Stimulated activated CD4-positive, alpha-beta T cell treated with anti-CD3 and anti-CD28 coated beads, Interleukin-4, amount 100 ng/mL, for 1 hour (primary cell): ENCODE measurements around the gene PPP6R2.
"Not testable (repeated sequence)": the region's sequence is repeated elsewhere in the genome, so short reads cannot be mapped to it uniquely, and the experiment has no call there.

Experiments
- DNase-seq: peaks from one replicate; pipeline ENCODE4 v3.0.0-alpha.2; 2020

The PPP6R2 gene

GRCh38 chr22:50406416-50407170 is 63.5 kb downstream of the PPP6R2 start:
- DNase-seq = no peak

DNA sequence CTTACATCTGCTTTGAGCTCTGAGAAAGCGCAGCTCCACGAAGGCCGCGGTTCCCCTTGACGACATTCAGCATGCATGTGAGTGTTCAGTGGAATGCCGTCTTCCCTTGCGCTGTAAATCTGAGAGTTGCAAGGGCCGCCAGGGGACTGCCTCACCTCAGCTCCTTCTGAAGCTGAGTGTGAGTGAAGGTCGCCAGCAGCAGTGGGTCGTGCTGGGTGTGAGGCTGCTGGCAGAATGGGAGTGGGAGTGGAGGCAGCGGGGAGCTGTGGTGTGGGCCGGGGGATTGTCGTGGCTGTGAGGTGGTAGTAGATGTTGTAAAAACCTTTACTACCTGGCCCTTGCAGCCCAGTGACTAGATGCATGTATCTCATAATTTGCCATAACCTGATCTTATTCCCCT is 65.2 kb downstream of the PPP6R2 start:
- no peak for DNase-seq

DNA sequence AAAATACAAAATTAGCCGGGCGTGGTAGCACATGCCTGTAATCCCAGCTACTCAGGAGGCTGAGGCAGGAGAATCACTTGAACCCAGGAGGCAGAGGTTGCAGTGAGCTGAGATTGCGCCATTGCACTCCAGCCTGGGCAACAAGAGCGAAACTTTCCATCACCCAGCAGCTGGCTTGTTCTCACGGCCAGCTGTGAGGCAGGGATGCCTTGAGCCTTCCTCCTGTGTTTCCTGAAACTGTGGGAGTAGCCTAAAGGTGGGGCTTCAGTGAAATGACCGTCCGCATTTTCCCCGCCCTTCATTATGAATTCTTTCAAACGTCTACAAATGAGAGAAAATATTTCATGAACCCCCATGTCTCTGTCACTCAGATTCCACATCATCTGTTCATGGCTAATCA is 65.8 kb downstream of the PPP6R2 start:
- not testable (repeated sequence) for DNase-seq

DNA sequence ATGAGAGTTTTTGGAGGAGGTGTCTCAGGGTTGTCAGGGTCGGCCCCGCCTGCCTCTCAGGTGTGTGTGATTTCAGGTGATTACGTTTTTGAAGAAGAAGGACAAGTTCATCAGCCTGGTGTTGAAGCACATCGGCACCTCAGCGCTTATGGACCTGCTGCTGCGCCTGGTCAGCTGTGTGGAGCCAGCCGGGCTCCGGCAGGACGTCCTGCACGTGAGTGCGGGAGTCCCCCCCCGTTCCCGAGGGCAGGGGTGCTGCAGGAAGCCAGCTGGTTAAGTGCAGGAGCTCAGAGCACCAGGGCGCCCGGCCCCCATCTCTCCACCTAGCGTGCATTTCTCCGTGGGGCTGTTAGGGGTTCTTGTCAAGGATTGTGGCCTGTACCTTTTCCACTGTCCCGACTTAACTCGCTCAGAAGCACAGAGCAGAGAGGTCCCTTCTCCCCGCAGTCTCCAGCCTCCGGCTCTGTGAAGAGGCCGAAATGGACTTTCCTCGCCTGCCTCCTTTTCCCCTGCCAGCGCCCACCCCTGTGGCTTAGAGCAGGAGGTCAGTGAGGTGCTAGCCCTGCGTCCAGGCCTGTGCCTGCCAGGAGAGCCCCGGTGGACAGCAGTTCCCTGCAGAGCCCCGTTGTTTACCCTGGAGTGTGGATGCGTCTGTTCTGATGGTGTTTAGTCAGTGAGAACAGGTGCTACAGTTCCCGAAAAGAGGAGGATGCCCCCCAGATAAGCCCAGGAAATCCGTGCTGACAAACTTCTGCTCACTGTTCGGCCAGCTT is 71.5 kb downstream of the PPP6R2 start:
- DNase-seq = no peak

GRCh38 chr22:50415426-50415825 is 72.3 kb downstream of the PPP6R2 start:
- DNase-seq = no peak

GRCh38 chr22:50416996-50417395 is 73.9 kb downstream of the PPP6R2 start:
- DNase-seq = no peak

DNA sequence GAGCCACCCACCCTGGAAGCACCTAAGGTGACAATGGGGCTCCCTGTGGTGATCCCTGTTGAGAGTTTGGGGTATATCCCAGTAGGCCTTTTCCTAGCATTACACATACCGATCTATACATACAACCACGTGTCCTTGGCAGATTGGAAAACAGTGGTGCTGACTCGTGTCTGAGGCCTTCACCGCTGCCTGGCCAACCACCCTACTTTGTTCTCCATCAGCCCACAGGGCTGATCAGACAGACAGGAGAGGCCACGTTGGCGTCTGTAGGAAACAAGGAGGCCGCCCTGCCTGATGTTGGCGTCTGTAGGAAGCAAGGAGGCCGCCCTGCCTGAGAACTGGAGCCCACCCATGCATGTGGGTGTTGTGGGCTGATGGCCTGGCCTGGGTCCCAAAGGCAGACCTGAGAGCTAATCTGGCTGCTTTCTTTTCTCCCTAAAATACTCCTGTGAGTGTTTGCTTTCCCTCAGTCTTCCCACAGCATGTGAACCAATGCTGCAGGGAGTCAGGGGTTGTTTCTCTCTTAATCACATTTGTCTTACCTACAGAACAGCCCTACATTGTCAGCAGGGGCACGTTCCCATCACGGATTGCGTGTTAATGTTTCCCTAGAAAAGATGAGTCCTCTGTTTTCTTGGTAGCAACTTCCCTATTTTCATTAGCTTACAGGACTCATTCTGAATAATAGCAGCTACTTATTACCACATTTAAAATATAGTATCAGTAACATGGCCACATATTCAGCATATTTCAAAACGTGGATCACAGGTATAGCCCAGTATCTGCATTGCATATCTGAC is 74.5 kb downstream of the PPP6R2 start:
- DNase-seq = no peak

DNA sequence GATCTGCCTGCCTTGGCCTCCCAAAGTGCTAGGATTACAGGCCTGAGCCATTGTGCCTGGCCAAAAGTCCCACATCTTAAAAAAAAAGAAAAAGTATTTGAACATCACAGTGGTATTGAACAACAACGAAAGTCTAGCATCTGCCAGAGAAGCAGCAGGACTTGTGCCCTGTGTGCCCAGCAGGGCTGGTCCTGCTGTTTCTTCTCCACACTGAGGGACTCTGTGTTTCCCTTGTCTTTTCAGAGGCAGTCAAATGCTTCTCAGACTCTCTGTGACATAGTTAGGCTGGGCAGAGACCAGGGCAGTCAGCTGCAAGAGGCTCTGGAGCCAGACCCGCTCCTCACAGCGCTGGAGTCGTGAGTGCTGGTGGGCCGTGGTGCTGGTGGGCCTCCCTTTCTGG is 75.5 kb downstream of the PPP6R2 start:
- no peak for DNase-seq

GRCh38 chr22:50419116-50419515 is 76.0 kb downstream of the PPP6R2 start:
- no peak for DNase-seq

GRCh38 chr22:50420015-50420414 is 76.9 kb downstream of the PPP6R2 start:
- no peak for DNase-seq

DNA sequence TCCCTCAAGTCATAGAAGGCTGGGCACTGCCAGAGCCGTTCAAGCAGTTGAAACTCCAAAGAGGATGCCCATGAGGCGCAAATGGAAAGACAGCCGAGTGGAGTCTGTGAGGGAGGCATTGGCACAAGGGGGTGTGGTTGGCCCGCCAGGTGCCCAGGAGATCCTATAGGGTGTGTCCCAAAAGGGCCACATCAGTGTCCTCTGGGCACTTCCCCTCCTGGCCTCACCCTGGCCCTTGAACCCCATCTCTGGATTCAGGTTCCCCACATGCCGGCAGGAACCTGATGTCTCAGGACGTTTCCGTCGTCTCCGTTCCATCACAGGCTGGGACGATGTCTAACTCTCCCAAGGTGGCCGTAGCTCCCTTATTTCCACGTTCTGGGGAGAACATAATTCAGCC is 77.5 kb downstream of the PPP6R2 start:
- DNase-seq = no peak

DNA sequence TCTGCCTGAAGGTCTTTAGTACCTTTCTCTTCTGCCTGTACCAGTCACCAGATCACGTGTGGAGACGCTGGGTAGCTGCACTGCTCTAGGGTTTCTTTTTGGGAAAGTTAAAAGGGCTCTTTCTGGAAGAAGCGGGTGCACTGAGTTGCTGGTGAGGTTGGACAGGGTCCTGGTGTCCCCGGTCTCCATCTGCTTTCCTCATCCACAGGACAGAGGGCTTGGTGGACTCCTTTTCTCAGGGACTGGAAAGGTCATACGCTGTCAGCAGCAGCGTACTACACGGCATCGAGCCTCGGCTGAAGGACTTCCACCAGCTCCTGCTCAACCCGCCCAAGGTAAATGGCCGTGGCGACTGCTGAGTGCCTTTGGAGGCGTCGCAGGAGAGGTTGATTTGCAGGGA is 78.9 kb downstream of the PPP6R2 start:
- DNase-seq = no peak

DNA sequence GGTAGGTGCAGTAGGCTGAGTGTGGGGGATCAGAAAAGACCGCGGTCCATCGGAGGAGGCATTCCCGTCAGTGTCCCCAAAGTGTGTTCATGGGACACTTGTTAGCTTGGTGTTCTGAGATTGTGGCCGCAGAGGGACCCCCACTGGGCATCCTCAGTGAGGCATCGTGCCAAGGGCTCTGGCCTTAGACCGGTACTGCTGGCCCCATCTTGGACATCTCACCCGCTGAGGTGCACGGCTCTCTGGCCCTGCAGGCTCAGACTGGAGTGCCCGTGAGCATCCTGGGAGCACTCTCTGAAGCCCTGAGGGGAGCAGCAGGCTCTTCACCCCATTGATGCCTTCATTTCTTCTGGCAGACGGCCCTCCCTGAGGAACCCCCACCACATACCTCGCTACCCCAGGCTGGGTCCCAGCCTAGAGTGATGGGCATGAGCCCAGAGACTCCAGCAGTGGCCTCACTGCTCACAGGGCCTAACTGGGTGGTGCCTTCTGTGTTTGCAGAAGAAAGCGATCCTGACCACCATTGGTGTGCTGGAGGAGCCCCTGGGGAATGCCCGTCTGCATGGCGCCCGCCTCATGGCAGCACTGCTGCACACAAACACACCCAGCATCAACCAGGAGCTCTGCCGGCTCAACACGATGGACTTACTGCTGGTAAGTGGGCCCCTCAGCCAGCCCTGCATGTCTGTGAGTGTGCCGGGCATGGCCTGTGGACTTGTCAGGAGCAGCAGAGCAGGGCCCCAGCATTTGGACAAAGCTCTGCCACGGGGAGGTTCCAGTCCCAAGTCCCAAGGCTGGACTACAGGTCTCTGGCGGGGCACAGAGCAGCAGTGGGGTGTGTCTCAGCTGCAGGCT is 80.1 kb downstream of the PPP6R2 start:
- DNase-seq = no peak

- no peak for DNase-seq
Observed at GRCh38 chr22:50423956-50424355, 80.8 kb downstream of the PPP6R2 start.

- DNase-seq = no peak
Observed at GRCh38 chr22:50425179-50425916, 82.2 kb downstream of the PPP6R2 start.

DNA sequence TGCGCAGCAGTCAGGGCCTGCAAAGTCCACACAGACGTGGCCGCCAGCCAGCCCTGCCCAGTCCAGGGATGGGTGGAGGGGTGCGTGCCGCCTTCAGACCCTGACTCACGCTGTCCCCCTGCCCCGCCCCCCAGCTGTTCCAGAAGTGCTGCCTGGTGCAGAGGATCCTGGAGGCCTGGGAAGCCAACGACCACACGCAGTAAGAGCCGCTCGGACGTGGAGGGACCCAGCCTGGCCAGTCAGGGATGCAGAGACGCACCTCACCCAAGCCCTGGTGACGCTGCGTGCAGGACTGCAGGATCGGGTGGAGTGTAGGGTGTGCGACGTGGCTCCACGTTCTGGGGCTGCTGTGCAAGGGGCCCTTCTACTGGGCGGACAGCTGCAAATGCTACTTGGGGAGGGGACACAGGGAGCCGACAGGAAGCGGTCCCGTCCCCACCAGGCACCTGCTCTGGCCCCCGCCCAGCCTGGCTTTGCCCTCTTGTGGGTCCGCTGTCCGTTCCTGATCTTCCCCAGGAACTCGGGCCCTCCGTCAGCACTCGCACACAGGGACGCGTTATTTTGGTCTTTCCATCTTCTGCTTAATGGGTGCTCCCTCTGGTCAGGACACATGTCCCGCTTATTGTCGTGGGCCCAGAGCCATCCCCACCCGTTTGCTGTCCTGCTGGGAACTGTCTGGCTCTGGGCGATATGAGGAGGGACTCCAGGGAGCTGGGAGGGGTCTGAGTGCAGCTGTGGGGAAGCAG is 89.2 kb downstream of the PPP6R2 start:
- DNase-seq = no peak

DNA sequence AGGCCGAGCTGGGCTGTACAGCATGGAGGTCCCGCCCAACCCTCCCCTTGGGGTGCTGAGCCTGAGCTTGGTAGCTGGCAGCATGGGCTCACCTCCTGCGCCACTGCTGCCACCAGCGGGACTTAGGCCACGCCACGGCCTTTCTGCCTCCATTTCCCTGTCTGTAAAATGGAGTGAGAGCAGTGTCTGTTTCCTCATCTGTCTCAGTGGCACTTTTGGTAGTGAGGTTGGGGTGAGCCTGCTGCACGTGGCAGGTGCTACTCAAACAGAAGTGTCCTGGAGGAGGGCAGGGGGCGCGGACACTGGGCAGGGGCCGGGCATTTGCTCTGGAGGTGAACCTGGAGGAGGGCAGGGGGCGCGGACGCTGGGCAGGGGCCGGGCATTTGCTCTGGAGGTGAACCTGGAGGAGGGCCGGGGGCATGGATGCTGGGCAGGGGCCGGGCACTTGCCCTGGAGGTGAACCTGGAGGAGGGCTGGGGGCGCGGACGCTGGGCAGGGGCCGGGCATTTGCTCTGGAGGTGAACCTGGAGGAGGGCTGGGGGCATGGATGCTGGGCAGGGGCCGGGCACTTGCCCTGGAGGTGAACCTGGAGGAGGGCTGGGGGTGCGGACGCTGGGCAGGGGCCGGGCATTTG is 89.9 kb downstream of the PPP6R2 start:
- DNase-seq = not testable (repeated sequence)

- no peak for DNase-seq
Observed at GRCh38 chr22:50434849-50435248, 91.7 kb downstream of the PPP6R2 start.

DNA sequence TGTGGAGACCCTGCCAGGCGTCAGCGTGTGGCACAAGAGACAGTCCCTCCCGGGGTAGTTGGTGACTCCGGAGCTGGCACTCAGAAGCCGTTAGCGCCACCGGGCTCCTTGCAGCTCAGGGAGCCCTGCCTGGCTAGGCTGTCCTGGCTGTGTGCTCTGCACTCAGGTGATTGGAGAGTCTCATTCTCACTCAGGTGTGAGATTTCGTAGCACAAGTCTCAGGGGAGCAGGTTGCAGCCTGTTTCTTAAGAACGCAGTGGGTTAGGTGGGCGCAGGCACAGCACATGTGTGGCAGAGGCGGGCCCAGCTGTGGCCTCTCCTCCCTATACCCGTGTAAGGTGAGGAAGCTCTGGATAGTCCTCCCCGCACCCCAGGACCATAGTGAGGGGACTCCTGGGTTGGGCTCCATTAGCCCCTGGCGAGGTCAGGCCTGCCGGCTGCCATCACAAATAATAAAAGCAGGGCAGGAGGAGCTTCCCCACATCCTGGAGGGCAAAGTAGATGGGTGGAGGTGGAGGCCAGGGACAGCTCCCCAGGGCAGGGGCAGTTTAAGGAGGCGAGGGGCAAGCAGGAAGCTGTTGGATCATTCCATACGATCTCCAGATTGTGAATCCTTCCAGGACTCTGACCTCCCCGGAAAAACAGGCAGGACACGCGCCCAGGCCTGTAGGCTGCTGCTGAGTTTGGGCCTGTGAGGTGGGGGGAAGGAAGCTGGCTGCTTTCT is 92.3 kb downstream of the PPP6R2 start:
- no peak for DNase-seq
